ENCODE data around the gene GABRE.

GABRE gene

GRCh38 chrX:151984902-151985301 lies 10.4 kb upstream of the GABRE start:
- Histone ChIP-seq H3K4me1 (ENCODE audit: control insufficient read depth, insufficient read depth, low read length) (no peaks in the 10 kb centered on the region), H3K27ac (ENCODE audit: low read length) (no peak overlapping the region)

GRCh38 chrX:151984328-151984727 lies 9.9 kb upstream of the GABRE start:
- no peak overlapping the region for H3K4me3 ChIP-seq (ENCODE audit: low read length)
- no peaks in the 10 kb centered on the region for H3K36me3 ChIP-seq (ENCODE audit: control insufficient read depth, insufficient read depth, low read length)
- H3K27me3 ChIP-seq (ENCODE audit: control insufficient read depth, insufficient read depth, low read length) = no peaks in the 10 kb centered on the region
- DNase-seq (ENCODE audit: low read depth, low spot score) = no peak
- H3K9me3 ChIP-seq (ENCODE audit: control insufficient read depth, insufficient read depth, low read length) = no peaks in the 10 kb centered on the region
- no peak overlapping the region for H3K27ac ChIP-seq (ENCODE audit: low read length)
- no CpG with 5 or more reads among the region's 3 CpGs for WGBS (ENCODE audit: insufficient coverage, insufficient read length)
- H3K4me1 ChIP-seq (ENCODE audit: control insufficient read depth, insufficient read depth, low read length) = no peaks in the 10 kb centered on the region

More at GRCh38 chrX:151984902-151985301, 10.4 kb upstream of the GABRE start:
- DNase-seq (ENCODE audit: low read depth, low spot score) = no peak
- WGBS (ENCODE audit: insufficient coverage, insufficient read length) = no CpG with 5 or more reads among the region's 4 CpGs
- H3K4me3 ChIP-seq (ENCODE audit: low read length) = no peak overlapping the region
- no peaks in the 10 kb centered on the region for H3K36me3 ChIP-seq (ENCODE audit: control insufficient read depth, insufficient read depth, low read length)
- no peaks in the 10 kb centered on the region for H3K27me3 ChIP-seq (ENCODE audit: control insufficient read depth, insufficient read depth, low read length)
- no peaks in the 10 kb centered on the region for H3K9me3 ChIP-seq (ENCODE audit: control insufficient read depth, insufficient read depth, low read length)

- DNase-seq (ENCODE audit: low read depth, low spot score) = no peak
Observed at GRCh38 chrX:151983186-151983585, 8.7 kb upstream of the GABRE start.

GRCh38 chrX:151982222-151982621 lies 7.7 kb upstream of the GABRE start:
- no peaks in the 10 kb centered on the region for H3K36me3 ChIP-seq (ENCODE audit: control insufficient read depth, insufficient read depth, low read length)
- H3K4me3 ChIP-seq (ENCODE audit: low read length) = no peak overlapping the region
- DNase-seq (ENCODE audit: low read depth, low spot score) = no peak
- H3K27ac ChIP-seq (ENCODE audit: low read length) = no peak overlapping the region
- no peaks in the 10 kb centered on the region for H3K4me1 ChIP-seq (ENCODE audit: control insufficient read depth, insufficient read depth, low read length)
- WGBS (ENCODE audit: insufficient coverage, insufficient read length) = no CpG with 5 or more reads among the region's 3 CpGs
- H3K27me3 ChIP-seq (ENCODE audit: control insufficient read depth, insufficient read depth, low read length) = no peaks in the 10 kb centered on the region
- no peaks in the 10 kb centered on the region for H3K9me3 ChIP-seq (ENCODE audit: control insufficient read depth, insufficient read depth, low read length)

More at GRCh38 chrX:151983186-151983585, 8.7 kb upstream of the GABRE start:
- H3K4me3 ChIP-seq (ENCODE audit: low read length) = no peak overlapping the region
- H3K9me3 ChIP-seq (ENCODE audit: control insufficient read depth, insufficient read depth, low read length) = no peaks in the 10 kb centered on the region
- H3K36me3 ChIP-seq (ENCODE audit: control insufficient read depth, insufficient read depth, low read length) = no peaks in the 10 kb centered on the region
- no peaks in the 10 kb centered on the region for H3K4me1 ChIP-seq (ENCODE audit: control insufficient read depth, insufficient read depth, low read length)
- no peaks in the 10 kb centered on the region for H3K27me3 ChIP-seq (ENCODE audit: control insufficient read depth, insufficient read depth, low read length)
- H3K27ac ChIP-seq (ENCODE audit: low read length) = no peak overlapping the region

GRCh38 chrX:151981129-151981528 lies 6.7 kb upstream of the GABRE start:
- Histone ChIP-seq H3K27ac (ENCODE audit: low read length) (no peak overlapping the region), H3K4me3 (ENCODE audit: low read length) (no peak overlapping the region), H3K27me3 (ENCODE audit: control insufficient read depth, insufficient read depth, low read length) (no peaks in the 10 kb centered on the region), H3K9me3 (ENCODE audit: control insufficient read depth, insufficient read depth, low read length) (no peaks in the 10 kb centered on the region), H3K36me3 (ENCODE audit: control insufficient read depth, insufficient read depth, low read length) (no peaks in the 10 kb centered on the region), H3K4me1 (ENCODE audit: control insufficient read depth, insufficient read depth, low read length) (no peaks in the 10 kb centered on the region; the same call in 1 of the 2 replicates)
- WGBS (ENCODE audit: insufficient coverage, insufficient read length) = no CpG with 5 or more reads among the region's 2 CpGs
- DNase-seq (ENCODE audit: low read depth, low spot score) = no peak

- no peak overlapping the region for H3K4me3 ChIP-seq (ENCODE audit: low read length)
- no peaks in the 10 kb centered on the region for H3K36me3 ChIP-seq (ENCODE audit: control insufficient read depth, insufficient read depth, low read length)
- H3K27me3 ChIP-seq (ENCODE audit: control insufficient read depth, insufficient read depth, low read length) = peaks cover 4% of the 10 kb centered on the region; the same call in 1 of the 2 replicates
- peaks cover 2% of the 10 kb centered on the region; the same call in 1 of the 2 replicates for H3K4me1 ChIP-seq (ENCODE audit: control insufficient read depth, insufficient read depth, low read length)
- no peaks in the 10 kb centered on the region for H3K9me3 ChIP-seq (ENCODE audit: control insufficient read depth, insufficient read depth, low read length)
- no peak overlapping the region for H3K27ac ChIP-seq (ENCODE audit: low read length)
- no CpG with 5 or more reads among the region's 1 CpG for WGBS (ENCODE audit: insufficient coverage, insufficient read length)
- no peak for DNase-seq (ENCODE audit: low read depth, low spot score)
Observed at GRCh38 chrX:151977923-151978322, 3.4 kb upstream of the GABRE start.

GRCh38 chrX:151977009-151977408 lies 2.5 kb upstream of the GABRE start:
- no CpG with 5 or more reads among the region's 5 CpGs for WGBS (ENCODE audit: insufficient coverage, insufficient read length)
- H3K27ac ChIP-seq (ENCODE audit: low read length) = no peak overlapping the region
- no peaks in the 10 kb centered on the region for H3K9me3 ChIP-seq (ENCODE audit: control insufficient read depth, insufficient read depth, low read length)
- H3K36me3 ChIP-seq (ENCODE audit: control insufficient read depth, insufficient read depth, low read length) = no peaks in the 10 kb centered on the region
- no peak overlapping the region for H3K4me3 ChIP-seq (ENCODE audit: low read length)
- peaks cover 4% of the 10 kb centered on the region; the same call in 1 of the 2 replicates for H3K27me3 ChIP-seq (ENCODE audit: control insufficient read depth, insufficient read depth, low read length)
- no peak for DNase-seq (ENCODE audit: low read depth, low spot score)
- H3K4me1 ChIP-seq (ENCODE audit: control insufficient read depth, insufficient read depth, low read length) = peaks cover 2% of the 10 kb centered on the region; the same call in 1 of the 2 replicates

- no CpG with 5 or more reads among the region's 5 CpGs for WGBS (ENCODE audit: insufficient coverage, insufficient read length)
- DNase-seq (ENCODE audit: low read depth, low spot score) = no peak
- Histone ChIP-seq H3K27ac (ENCODE audit: low read length) (no peak overlapping the region), H3K36me3 (ENCODE audit: control insufficient read depth, insufficient read depth, low read length) (no peaks in the 10 kb centered on the region), H3K27me3 (ENCODE audit: control insufficient read depth, insufficient read depth, low read length) (peaks cover 4% of the 10 kb centered on the region; the same call in 1 of the 2 replicates), H3K4me1 (ENCODE audit: control insufficient read depth, insufficient read depth, low read length) (peaks cover 2% of the 10 kb centered on the region; the same call in 1 of the 2 replicates), H3K9me3 (ENCODE audit: control insufficient read depth, insufficient read depth, low read length) (no peaks in the 10 kb centered on the region), H3K4me3 (ENCODE audit: low read length) (no peak overlapping the region)
Observed at GRCh38 chrX:151975736-151976275, 1.3 kb upstream of the GABRE start.

- no peak overlapping the region for H3K27ac ChIP-seq (ENCODE audit: low read length)
- H3K9me3 ChIP-seq (ENCODE audit: control insufficient read depth, insufficient read depth, low read length) = no peaks in the 10 kb centered on the region
- peaks cover 4% of the 10 kb centered on the region; the same call in 1 of the 2 replicates for H3K27me3 ChIP-seq (ENCODE audit: control insufficient read depth, insufficient read depth, low read length)
- H3K36me3 ChIP-seq (ENCODE audit: control insufficient read depth, insufficient read depth, low read length) = no peaks in the 10 kb centered on the region
- no CpG with 5 or more reads among the region's 8 CpGs for WGBS (ENCODE audit: insufficient coverage, insufficient read length)
- DNase-seq (ENCODE audit: low read depth, low spot score) = no peak
- H3K4me1 ChIP-seq (ENCODE audit: control insufficient read depth, insufficient read depth, low read length) = peaks cover 2% of the 10 kb centered on the region; the same call in 1 of the 2 replicates
- H3K4me3 ChIP-seq (ENCODE audit: low read length) = no peak overlapping the region; the same call in 1 of the 2 replicates
Observed at GRCh38 chrX:151975228-151975593, 735 bp upstream of the GABRE start.

- Histone ChIP-seq H3K27me3 (ENCODE audit: control insufficient read depth, insufficient read depth, low read length) (peaks cover 4% of the 10 kb centered on the region; the same call in 1 of the 2 replicates), H3K27ac (ENCODE audit: low read length) (no peak overlapping the region), H3K4me3 (ENCODE audit: low read length) (no peak overlapping the region; the same call in 1 of the 2 replicates), H3K36me3 (ENCODE audit: control insufficient read depth, insufficient read depth, low read length) (no peaks in the 10 kb centered on the region), H3K4me1 (ENCODE audit: control insufficient read depth, insufficient read depth, low read length) (peaks cover 2% of the 10 kb centered on the region; the same call in 1 of the 2 replicates), H3K9me3 (ENCODE audit: control insufficient read depth, insufficient read depth, low read length) (no peaks in the 10 kb centered on the region)
- no peak for DNase-seq (ENCODE audit: low read depth, low spot score)
- WGBS (ENCODE audit: insufficient coverage, insufficient read length) = no CpG with 5 or more reads among the region's 21 CpGs
Observed at GRCh38 chrX:151973851-151974335, 583 bp downstream of the GABRE start.
